Measurements from ENCODE around the gene C1orf116. TPM values are rescaled to one million over a fixed set of nuclear protein-coding genes. Genes with fewer than 3 reads are reported as not detected.

C1orf116 gene
- total RNA-seq, 1 experiment from 2014 or later, result 2.4 TPM

GRCh38 chr1:207063014-207063413, 30.5 kb upstream of the C1orf116 start:
- ATAC-seq (no peak), DNase-seq (ENCODE audit: low spot score) (no peak)
- ChIA-PET POLR2A (no interaction called here), CTCF (no interaction called here)
- no peaks in the 10 kb centered on the region for H3K9me3 Mint-ChIP-seq
- H3K27me3 Mint-ChIP-seq (ENCODE audit: low read depth), result no peaks in the 10 kb centered on the region
- H3K27ac Mint-ChIP-seq, result no peak overlapping the region
- H3K4me3 Mint-ChIP-seq, result no peak overlapping the region
- peaks cover 11% of the 10 kb centered on the region; the same call in 1 of the 2 replicates for H3K4me1 Mint-ChIP-seq
- peaks cover 61% of the 10 kb centered on the region for H3K36me3 Mint-ChIP-seq
- TF ChIP-seq ZNF671 (CRISPR knock-in tag; IDR thresholded peaks at IDR 0.05) (no peak), HMGXB4 (CRISPR knock-in tag; IDR thresholded peaks at IDR 0.05) (no peak), ATF2 (CRISPR knock-in tag; IDR thresholded peaks at IDR 0.05; ENCODE audit: borderline replicate concordance, low read depth) (no peak), ZNF138 (CRISPR knock-in tag; conservative IDR thresholded peaks at IDR 0.05) (no peak), ZNF512 (CRISPR knock-in tag; IDR thresholded peaks at IDR 0.05; ENCODE audit: borderline replicate concordance) (no peak), KAT7 (CRISPR knock-in tag; IDR thresholded peaks at IDR 0.05; ENCODE audit: borderline replicate concordance) (no peak), USF1 (CRISPR knock-in tag; IDR thresholded peaks at IDR 0.05) (no peak), ATF6 (CRISPR knock-in tag; IDR thresholded peaks at IDR 0.05) (no peak), PRDM15 (CRISPR knock-in tag; IDR thresholded peaks at IDR 0.05) (no peak), AFF4 (CRISPR knock-in tag; IDR thresholded peaks at IDR 0.05; ENCODE audit: borderline replicate concordance) (no peak), JAZF1 (CRISPR knock-in tag; IDR thresholded peaks at IDR 0.05) (no peak), ATF1 (CRISPR knock-in tag; IDR thresholded peaks at IDR 0.05) (no peak), MXD4 (CRISPR knock-in tag; IDR thresholded peaks at IDR 0.05; ENCODE audit: borderline replicate concordance) (no peak), MLX (CRISPR knock-in tag; IDR thresholded peaks at IDR 0.05) (no peak), MAX (CRISPR knock-in tag; IDR thresholded peaks at IDR 0.05) (no peak), AR (CRISPR knock-in tag; IDR thresholded peaks at IDR 0.05) (no peak)
